K562 (cell line): ENCODE measurements around the gene SFXN3. TPM values are rescaled to one million over a fixed set of nuclear protein-coding genes. Genes with fewer than 3 reads are reported as not detected.

Source experiments
- ATAC-seq: fragments of 200-7000 bp; cut with Tn5 transposase; 3 replicates; pipeline ENCODE4 v1.9.1; 2020; ENCODE audit warnings: moderate library complexity
- BruUV-seq: library from RNA; stranded (reverse); fragments of 400-500 nt; replicated peaks from 2 replicates; lab custom pipeline; 2021; lab: Mats Ljungman, UMichigan
- CTCF ChIA-PET: fragments of 300-600 bp; formaldehyde crosslinking; extraction: SDS; loops from one replicate; lab custom pipeline; 2021; ENCODE audit warnings: low intra/inter-chr PET ratio; lab: Yijun Ruan, JAX
- POLR2A ChIA-PET: fragments of 300-600, 350-650 bp; sonication (Branson Sonifier 250); formaldehyde crosslinking; extraction: SDS; loops from one replicate; lab custom pipeline; 2021; ENCODE audit warnings: antibody characterized with exemption, inconsistent platforms; lab: Yijun Ruan, JAX
- DNase-seq, 4 experiments: peaks; one replicate each; pipeline versions ENCODE4 v3.0.0 to v3.0.0-alpha.2; 2011 to 2018; ENCODE audit warnings: low spot score in 3 of 4, mixed read lengths in 3 of 4; ENCODE audit errors: extremely low read depth in 1 of 4
- FAIRE-seq: peaks from 2 replicates; lab custom pipeline; 2011; peaks lifted over from hg19 to GRCh38; lab: Jason Lieb, UNC
- H2AFZ ChIP-seq: 2 replicates; pipeline ENCODE4 v1.6.0; 2011; ENCODE audit warnings: low read depth, low read length, control low read depth, inconsistent platforms
- H3K27ac ChIP-seq: fragments of 200-600 bp; 3 replicates; pipeline ENCODE4 v1.8.0; 2011; ENCODE audit warnings: low read depth, mild to moderate bottlenecking, control low read depth, inconsistent platforms, low read length, moderate library complexity, mixed read lengths; ENCODE audit errors: extremely low read depth
- H3K27me3 ChIP-seq, 2 experiments: fragments of 300-600 bp in 1 of 2; 2 replicates in 1 of 2; 3 replicates in 1 of 2; pipeline versions ENCODE4 v1.6.0 to v1.8.0; 2011; ENCODE audit warnings: inconsistent platforms in 2 of 2, low read length in 2 of 2, mild to moderate bottlenecking in 1 of 2, mixed read lengths in 1 of 2, moderate library complexity in 1 of 2; ENCODE audit not compliant: control insufficient read depth in 2 of 2, insufficient read depth in 2 of 2
- H3K36me3 ChIP-seq: fragments of 300-600 bp; 3 replicates; pipeline ENCODE4 v1.8.0; 2011; ENCODE audit warnings: mild to moderate bottlenecking, low read length, inconsistent platforms; ENCODE audit not compliant: control insufficient read depth, insufficient read depth
- H3K4me1 ChIP-seq, 2 experiments: fragments of 200-600 bp in 1 of 2; replicated peaks in 1 of 2; 2 replicates in 1 of 2; 3 replicates in 1 of 2; pipeline versions ENCODE4 v1.5.1 to v1.8.0; 2011; ENCODE audit warnings: inconsistent platforms in 2 of 2, low read length in 2 of 2, mild to moderate bottlenecking in 1 of 2, mixed read lengths in 1 of 2, moderate library complexity in 1 of 2; ENCODE audit not compliant: control insufficient read depth in 2 of 2, insufficient read depth in 2 of 2
- H3K4me2 ChIP-seq: 2 replicates; pipeline ENCODE4 v1.6.1; 2011; ENCODE audit warnings: low read length, control low read depth, inconsistent platforms, mixed read lengths; ENCODE audit not compliant: insufficient read depth
- H3K4me3 ChIP-seq: fragments of 200-600 bp; sonication (generic), shearing (Covaris generic); 2 replicates; pipeline ENCODE4 v1.5.1; 2016; ENCODE audit warnings: control low read depth, inconsistent platforms
- H3K79me2 ChIP-seq: fragments of 200-600 bp; 3 replicates; pipeline ENCODE4 v1.8.0; 2011; ENCODE audit warnings: low read length, inconsistent platforms; ENCODE audit not compliant: control insufficient read depth, insufficient read depth
- H3K9ac ChIP-seq, 2 experiments: 2 replicates each; pipeline versions ENCODE4 v1.6.0 to v1.6.1; 2011; ENCODE audit warnings: low read depth in 2 of 2, low read length in 2 of 2, control low read depth in 1 of 2, inconsistent platforms in 1 of 2, mild to moderate bottlenecking in 1 of 2, mixed read lengths in 1 of 2; ENCODE audit not compliant: insufficient read depth in 1 of 2
- H3K9me1 ChIP-seq: one replicate; pipeline ENCODE4 v1.6.0; 2011; ENCODE audit warnings: inconsistent platforms, mild to moderate bottlenecking, low read length, moderate library complexity; ENCODE audit not compliant: control insufficient read depth, insufficient read depth
- H3K9me3 ChIP-seq: replicated peaks from 2 replicates; pipeline ENCODE4 v1.5.1; 2011; ENCODE audit warnings: low read depth, low read length, inconsistent platforms; ENCODE audit not compliant: control insufficient read depth, insufficient read depth
- H4K20me1 ChIP-seq: replicated peaks from 2 replicates; pipeline ENCODE4 v1.6.1; 2011; ENCODE audit warnings: low read length, inconsistent platforms, mixed read lengths; ENCODE audit not compliant: control insufficient read depth, insufficient read depth
- ARNT ChIP-seq, 2 experiments: fragments of 450-650 bp; IDR thresholded peaks; 2 replicates each; pipeline ENCODE4 v1.6.1; 2016; ENCODE audit warnings: mild to moderate bottlenecking in 1 of 2
- BRD4 ChIP-seq: fragments of 200-600 bp; sonication (generic); IDR thresholded peaks from 2 replicates; pipeline ENCODE4 v1.6.1; 2017; ENCODE audit warnings: inconsistent platforms
- FOXP4 ChIP-seq: sonication (generic); formaldehyde crosslinking; IDR thresholded peaks from 2 replicates; pipeline ENCODE4 v1.8.0; 2022; ENCODE audit warnings: mild to moderate bottlenecking, missing genetic modification reagents, borderline replicate concordance
- KDM2B ChIP-seq: fragments of 250-450 bp; sonication (Bioruptor Pico); IDR thresholded peaks from 2 replicates; pipeline ENCODE4 v1.8.0; 2021; ENCODE audit warnings: mild to moderate bottlenecking, moderate library complexity
- PHF20 ChIP-seq: fragments of 450-650 bp; IDR thresholded peaks from 2 replicates; pipeline ENCODE4 v1.6.1; 2018; ENCODE audit not compliant: partially characterized antibody
- POLR2H ChIP-seq: IDR thresholded peaks from 2 replicates; pipeline ENCODE4 v1.6.1; 2016; ENCODE audit warnings: missing genetic modification characterization, low read depth, mild to moderate bottlenecking, control low read depth, missing compliant biosample characterization, moderate library complexity
- SRF ChIP-seq, 2 experiments: fragments of 250-450, 450-650 bp in 1 of 2; sonication (Bioruptor Pico) in 1 of 2; sonication (generic) in 1 of 2; formaldehyde crosslinking; IDR thresholded peaks; 2 replicates each; pipeline versions ENCODE4 v1.5.0 to v1.5.1; 2020 to 2022; ENCODE audit warnings: mild to moderate bottlenecking in 1 of 2, missing genetic modification reagents in 1 of 2
- ZFX ChIP-seq: sonication (generic); formaldehyde crosslinking; IDR thresholded peaks from 2 replicates; pipeline ENCODE4 v1.8.0; 2022; ENCODE audit warnings: mild to moderate bottlenecking, missing genetic modification reagents, moderate library complexity
- WGBS: fragments of 100-300 bp; shearing (Covaris generic); methylation state at CpG from one replicate; pipeline ENCODE4 v1.1.6; 2016; ENCODE audit warnings: low coverage, mixed read lengths; ENCODE audit not compliant: insufficient coverage; ENCODE audit errors: missing lambda C conversion rate; 5-methylcytosine and 5-hydroxymethylcytosine counted together
- in situ Hi-C: fragments of 300-500 bp; cut with MboI; formaldehyde crosslinking; loops from 4 replicates; pipeline ENCODE4 v1.15.0; 2018; ENCODE audit warnings: inconsistent platforms, mixed read lengths
- intact Hi-C: fragments of 100-400 bp; cut with micrococcal nuclease; formaldehyde crosslinking; loops from 2 replicates; pipeline ENCODE4 v1.14.2; 2022
- polyA plus RNA-seq, 8 experiments: library from polyadenylated mRNA; depleted of rRNA in 4 of 8; stranded (reverse) in 5 of 8; unstranded in 3 of 8; fragments of >200 nt; fragmentation: Nextera tagmentation in 2 of 8; fragmentation: Illumina TruSeq in 1 of 8; extraction: Ambion mirVana in 2 of 8; extraction: Trizol in 1 of 8; gene quantifications; 2 replicates each; pipeline versions ENCODE4 v1.2.1 to v1.2.3, GENCODE V29; 2011 to 2014; ENCODE audit warnings: inconsistent platforms in 1 of 8, missing spikeins in 1 of 8
- total RNA-seq, 7 experiments: library from RNA; depleted of rRNA in 6 of 7; stranded (reverse); fragments of >200 nt in 6 of 7; fragmentation: Illumina TruSeq in 2 of 7; extraction: Trizol in 2 of 7; gene quantifications; 2 replicates each; pipeline versions ENCODE4 v1.2.1 to v1.2.3, GENCODE V29; 2011 to 2021; ENCODE audit warnings: low replicate concordance in 1 of 7
- TF ChIP-seq, protein P1 (sequence below): sonication (generic); formaldehyde crosslinking; IDR thresholded peaks from 2 replicates; pipeline ENCODE4 v1.8.0; 2022; ENCODE audit warnings: mild to moderate bottlenecking, low read depth, missing genetic modification reagents

SFXN3 gene
- total and polyA plus RNA-seq, 9 of the 15 experiments (the other 6 are each of a cell fraction or from before 2014, with no cell fraction given): 0.24 to 4.6 (median 0.86) TPM

- TF ChIP-seq SRF (CRISPR knock-in tag; IDR thresholded peaks at IDR 0.05) (peak in 1 of 2 experiments; percentile 71; a peak in 1 of 4 replicates), PHF20 (peak; percentile 36)
Measured at GRCh38 chr10:101042667-101043362, 11.8 kb downstream of the SFXN3 start (continued).

GRCh38 chr10:101043363-101043707, 12.3 kb downstream of the SFXN3 start:
- ChIA-PET POLR2A (interaction anchor here (0.6 to 1.8 kb wide), 11 partner anchors 9 to 75 kb away, joined by 3 to 13 read pairs (median 4); partner anchors contain the start of gene KAZALD1), CTCF (interaction anchor here (3.3 to 3.7 kb wide), 2 partner anchors 17 to 23 kb away, joined by 12 to 37 read pairs; no protein-coding TSS in a partner anchor)
- H3K4me2 ChIP-seq: peak overlapping the region; percentile 87
- no peaks in the 10 kb centered on the region for H4K20me1 ChIP-seq
- H3K9me1 ChIP-seq: no peaks in the 10 kb centered on the region
- peak overlapping the region; percentile 44 for H3K4me3 ChIP-seq
- no peaks in the 10 kb centered on the region for H3K36me3 ChIP-seq
- H3K27ac ChIP-seq: peak overlapping the region; percentile 80
- intact Hi-C loops (loop anchor here (2.0 to 5.0 kb wide), 2 partner anchors 23 to 99 kb away; no protein-coding TSS in a partner anchor), in situ Hi-C loops (no loop called here)
- H3K4me1 ChIP-seq: peaks cover 13 to 26% of the 10 kb centered on the region in 2 experiments
- TF ChIP-seq, protein P1, sequence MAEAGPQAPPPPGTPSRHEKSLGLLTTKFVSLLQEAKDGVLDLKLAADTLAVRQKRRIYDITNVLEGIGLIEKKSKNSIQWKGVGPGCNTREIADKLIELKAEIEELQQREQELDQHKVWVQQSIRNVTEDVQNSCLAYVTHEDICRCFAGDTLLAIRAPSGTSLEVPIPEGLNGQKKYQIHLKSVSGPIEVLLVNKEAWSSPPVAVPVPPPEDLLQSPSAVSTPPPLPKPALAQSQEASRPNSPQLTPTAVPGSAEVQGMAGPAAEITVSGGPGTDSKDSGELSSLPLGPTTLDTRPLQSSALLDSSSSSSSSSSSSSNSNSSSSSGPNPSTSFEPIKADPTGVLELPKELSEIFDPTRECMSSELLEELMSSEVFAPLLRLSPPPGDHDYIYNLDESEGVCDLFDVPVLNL (CRISPR knock-in tag): no peak
- TF ChIP-seq BRD4: peak; percentile 61; the same call in 1 of the 2 replicates
- 0 out of 2 replicates have a peak, but pooled peaks have one; percentile 49 for TF ChIP-seq FOXP4 (CRISPR knock-in tag)
- TF ChIP-seq KDM2B (CRISPR knock-in tag): no peak
- TF ChIP-seq ARNT (IDR thresholded peaks at IDR 0.05): no peak
- TF ChIP-seq POLR2H: 0 out of 2 replicates have a peak, but pooled peaks have one; percentile 19
- TF ChIP-seq ZFX (CRISPR knock-in tag): peak; percentile 3; the same call in 1 of the 2 replicates
- BruUV-seq: no TSS peak
- peak overlapping the region; percentile 94 for H2AFZ ChIP-seq
- ATAC-seq (peak; percentile 8; the same call in 1 of the 3 replicates), DNase-seq (no peak), FAIRE-seq (peak; percentile 51)
- H3K27me3 ChIP-seq: no peaks in the 10 kb centered on the region
- H3K9ac ChIP-seq: peak overlapping the region; percentile 78 to 95
- 10% methylated on average over 2 of the region's 2 CpGs for WGBS
- no peaks in the 10 kb centered on the region for H3K79me2 ChIP-seq
- no peaks in the 10 kb centered on the region for H3K9me3 ChIP-seq
